Amniotic stem cell (primary cell): ENCODE results near the gene WFDC12.

ENCODE experiments used
- DNase-seq: peaks from one replicate; lab custom pipeline; 2025; lab: John Stamatoyannopoulos, UW

WFDC12 gene

GRCh38 chr20:45115386-45115774 is 8.9 kb downstream of the WFDC12 start:
- DNase-seq: no peak

DNA sequence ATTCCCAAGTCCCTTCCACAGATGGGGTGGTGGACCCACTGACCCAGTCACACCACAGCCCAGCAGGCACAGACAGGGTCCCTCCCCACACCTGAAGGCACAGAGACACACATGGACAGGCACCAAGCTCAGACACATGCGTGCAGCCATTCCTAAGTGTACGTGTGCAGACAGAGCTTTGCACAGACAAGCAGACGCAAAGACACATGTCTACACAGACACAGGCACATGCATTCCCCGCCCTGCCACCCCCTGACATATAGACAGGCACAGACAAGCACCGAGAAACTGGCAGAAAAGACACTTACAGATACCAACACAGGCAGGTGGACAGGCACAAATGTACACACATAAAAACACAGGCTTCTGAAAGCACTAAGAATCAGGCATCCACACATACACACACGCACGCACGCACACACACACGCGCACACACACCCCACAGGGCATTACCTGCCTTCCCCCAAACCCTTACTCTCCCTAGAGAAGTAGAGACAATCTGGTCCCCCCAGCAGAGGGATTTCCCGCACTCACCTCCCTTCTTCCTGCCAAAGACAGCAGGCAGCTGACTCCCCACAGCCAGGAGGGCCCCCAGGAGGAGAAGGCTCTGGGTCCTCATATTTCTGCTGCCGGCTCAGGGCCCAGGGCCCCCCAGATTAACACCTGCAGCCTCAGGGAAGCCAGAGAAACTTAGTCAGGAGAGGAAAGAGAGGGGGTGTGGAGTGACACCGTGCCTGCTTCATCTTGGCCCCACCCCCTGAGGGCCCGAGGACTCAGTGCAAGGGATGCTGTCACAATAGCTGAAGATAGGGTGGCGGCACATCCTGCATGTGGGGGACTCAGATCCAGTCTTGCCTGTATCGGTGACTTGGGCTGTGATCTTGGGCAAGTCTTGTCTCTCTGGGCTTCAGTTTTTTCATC is 9.5 kb downstream of the WFDC12 start, which contains the start of gene WFDC5:
TSS of gene WFDC5 (minus strand) at position 710 of the 921 bp plus-strand sequence. CDS start at position 619, 91 bp downstream.
- no peak for DNase-seq

- no peak for DNase-seq
Observed at GRCh38 chr20:45113865-45114264, 10.4 kb downstream of the WFDC12 start.

GRCh38 chr20:45112754-45113153 is 11.5 kb downstream of the WFDC12 start:
- DNase-seq: no peak

DNA sequence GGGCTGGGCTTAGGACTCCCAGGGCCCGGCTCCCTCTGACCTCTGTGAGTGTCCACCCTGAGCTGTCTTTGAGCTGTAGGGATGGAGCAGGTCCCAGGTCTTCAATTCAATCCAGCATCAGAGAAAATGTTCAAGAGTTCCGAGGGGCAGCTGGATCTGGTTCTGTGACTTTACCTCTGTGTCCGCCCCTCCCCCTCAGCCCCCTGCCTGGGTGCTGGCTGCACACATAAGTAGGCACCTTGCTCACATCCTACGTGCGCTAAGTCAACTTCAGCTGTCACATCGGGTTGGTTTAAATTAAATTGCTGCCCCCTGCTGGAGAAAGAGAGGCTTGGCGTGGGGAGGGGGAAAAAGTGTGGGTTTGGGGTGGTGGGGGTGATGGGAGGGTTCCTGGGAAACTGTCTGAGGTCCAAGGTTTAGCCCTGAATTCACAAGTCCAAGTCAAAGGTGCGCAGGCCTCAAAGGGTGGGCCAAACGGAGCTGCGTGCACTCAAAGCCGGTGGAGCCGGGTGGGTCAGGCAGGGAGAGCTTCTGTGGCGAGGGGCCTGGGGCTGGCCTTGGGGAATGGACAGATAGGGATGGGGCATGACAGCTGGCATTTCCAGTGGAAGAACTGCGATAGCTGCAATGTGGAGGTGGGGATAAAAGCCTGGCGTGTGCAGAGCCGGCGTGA is 12.3 kb downstream of the WFDC12 start:
- DNase-seq: no peak

GRCh38 chr20:45111285-45111684 is 13.0 kb downstream of the WFDC12 start:
- no peak for DNase-seq

GRCh38 chr20:45110301-45110700 is 14.0 kb downstream of the WFDC12 start:
- no peak for DNase-seq

GRCh38 chr20:45109634-45110033 is 14.6 kb downstream of the WFDC12 start:
- no peak for DNase-seq

GRCh38 chr20:45105317-45105716 is 18.9 kb downstream of the WFDC12 start:
- no peak for DNase-seq

- no peak for DNase-seq
Observed at GRCh38 chr20:45104786-45105185, 19.5 kb downstream of the WFDC12 start.

DNA sequence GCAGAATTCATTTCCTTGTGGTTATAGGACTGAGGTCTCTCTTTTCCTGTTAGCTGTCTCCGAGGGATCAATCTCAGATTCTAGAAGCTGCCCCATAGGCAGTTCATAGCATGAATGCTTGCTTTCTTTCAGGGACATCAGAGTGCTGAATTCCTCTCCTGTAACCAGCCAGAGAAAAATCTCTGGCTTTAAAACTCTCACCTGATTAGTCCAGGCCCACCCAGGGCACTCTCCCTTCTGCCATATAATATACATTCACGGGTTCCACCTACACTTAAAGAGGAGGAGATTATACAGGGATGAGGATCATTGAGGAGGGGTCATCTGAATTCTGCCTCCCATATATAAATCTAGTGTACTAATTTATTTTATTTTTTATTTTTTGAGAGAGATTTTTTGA is 21.2 kb downstream of the WFDC12 start:
- DNase-seq: no peak

DNA sequence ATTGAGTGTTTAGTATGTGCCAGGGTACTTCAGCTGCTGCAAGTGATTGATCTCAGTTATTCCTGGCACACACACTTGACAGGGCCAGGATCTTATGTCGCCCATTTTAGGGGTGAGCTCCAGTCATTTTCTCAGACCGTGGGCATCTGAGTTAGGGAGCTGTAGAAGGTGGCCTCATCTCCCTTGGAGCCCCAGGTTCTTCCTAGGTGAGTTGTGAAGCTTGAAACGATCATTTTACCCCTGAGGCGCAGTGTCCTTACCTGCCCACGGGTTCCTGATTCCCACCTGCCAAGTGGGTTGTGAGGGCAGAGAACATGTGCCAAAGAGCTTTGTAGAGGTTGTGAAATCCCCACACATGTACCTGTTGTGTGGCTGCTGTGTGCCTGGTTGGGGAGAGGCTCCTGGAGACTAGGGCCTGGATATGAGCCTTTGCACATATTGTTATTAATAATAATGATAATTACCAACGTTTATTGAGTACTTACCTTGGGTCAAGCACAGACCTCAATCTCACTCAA is 22.9 kb downstream of the WFDC12 start:
- no peak for DNase-seq

- no peak for DNase-seq
Observed at GRCh38 chr20:45100563-45101245, 23.6 kb downstream of the WFDC12 start, which contains the start of gene KCNS1. KCNS1 (minus strand) TSS chr20:45101127; CDS start chr20:45099236, 1,891 bp downstream.

GRCh38 chr20:45098103-45098773 is 26.0 kb downstream of the WFDC12 start:
- DNase-seq: no peak

GRCh38 chr20:45097485-45098102 is 26.7 kb downstream of the WFDC12 start:
- DNase-seq: no peak

GRCh38 chr20:45096781-45097180 is 27.5 kb downstream of the WFDC12 start:
- no peak for DNase-seq

DNA sequence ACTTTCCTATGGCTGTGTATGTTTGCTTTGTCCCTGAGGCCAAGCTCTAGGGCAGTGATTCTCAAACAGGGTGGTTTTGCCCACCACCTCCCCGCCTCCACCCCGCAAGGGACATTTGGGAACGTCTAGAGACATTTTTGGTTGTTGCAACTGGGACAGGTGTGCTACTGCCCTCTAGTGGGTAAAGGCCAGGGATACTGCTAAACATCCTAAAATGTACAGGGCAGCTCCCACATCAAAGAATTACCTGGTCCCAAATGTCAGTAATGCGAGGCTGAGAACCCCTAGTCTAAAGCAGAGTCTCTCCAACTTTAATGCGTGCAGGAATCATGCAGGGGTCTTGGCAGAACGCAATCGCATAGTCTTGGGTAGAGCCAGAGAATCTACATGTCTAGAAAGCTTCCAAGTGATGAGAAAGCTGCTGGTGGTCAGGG is 28.4 kb downstream of the WFDC12 start:
- DNase-seq: peak; percentile 61

DNA sequence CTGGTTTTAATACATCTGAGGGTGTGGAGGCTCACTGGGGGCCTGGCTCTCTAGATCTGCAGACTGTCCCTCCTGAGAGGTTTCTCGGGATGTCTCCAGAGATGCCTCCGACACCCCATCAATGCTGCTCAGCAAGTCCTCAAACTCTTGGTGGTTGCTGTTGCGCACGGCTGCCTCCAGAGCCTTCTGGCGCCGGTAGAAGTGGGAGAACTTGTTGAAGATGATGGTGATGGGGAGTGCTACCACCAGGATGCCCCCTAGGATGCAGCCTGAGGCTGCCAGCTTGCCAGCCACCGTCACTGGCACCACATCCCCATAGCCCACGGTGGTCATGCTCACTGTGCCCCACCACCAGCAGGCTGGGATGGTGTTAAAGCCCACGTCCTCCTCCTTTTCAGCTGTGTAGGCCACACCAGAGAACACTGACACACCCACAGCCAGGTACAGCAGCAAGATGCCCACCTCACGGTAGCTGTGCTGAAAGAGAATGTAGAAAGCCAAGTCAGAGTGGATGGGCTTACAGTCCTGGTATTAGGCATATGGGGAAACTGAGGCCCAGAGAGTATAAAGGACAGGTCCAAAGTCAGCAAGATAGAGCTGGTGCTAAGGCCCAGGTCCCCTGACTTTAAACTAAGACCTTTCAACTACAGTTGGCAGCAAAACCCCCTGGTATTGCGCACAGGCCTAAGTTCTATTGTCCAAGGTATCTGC is 29.2 kb downstream of the WFDC12 start:
- no peak for DNase-seq

DNA sequence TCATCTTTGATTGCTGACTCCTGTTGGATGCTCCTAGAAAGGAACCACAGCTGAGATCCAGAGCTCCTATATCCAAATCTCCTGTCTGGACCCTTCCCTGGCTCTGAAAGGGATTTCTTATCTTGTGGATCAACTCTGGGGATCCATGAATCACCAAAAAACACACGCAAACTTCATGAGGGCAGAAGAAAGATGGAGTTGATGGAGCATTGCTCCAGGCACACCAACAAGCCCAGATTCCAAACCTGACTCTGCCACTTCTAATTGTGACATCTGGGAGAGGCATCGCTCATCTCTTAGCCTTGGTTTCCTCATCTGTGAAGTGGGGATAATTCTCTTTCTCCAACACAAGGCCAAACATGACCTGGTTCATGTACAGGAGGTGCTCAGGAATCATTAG is 30.1 kb downstream of the WFDC12 start:
- DNase-seq: no peak

GRCh38 chr20:45092898-45093297 is 31.4 kb downstream of the WFDC12 start:
- no peak for DNase-seq

- DNase-seq: no peak
Observed at GRCh38 chr20:45091366-45091765, 32.9 kb downstream of the WFDC12 start.
